HG03457 (cell line): ENCODE measurements around the gene IGF2R.
"Not testable (repeated sequence)": the region's sequence is repeated elsewhere in the genome, so short reads cannot be mapped to it uniquely, and the experiment has no call there.

Experiments used
- ATAC-seq: cut with Tn5 transposase; IDR thresholded peaks from one replicate; pipeline ENCODE4 v1.9.1; 2021; ENCODE audit warnings: moderate number of reproducible peaks; ENCODE audit not compliant: unreplicated experiment

Gene IGF2R

DNA sequence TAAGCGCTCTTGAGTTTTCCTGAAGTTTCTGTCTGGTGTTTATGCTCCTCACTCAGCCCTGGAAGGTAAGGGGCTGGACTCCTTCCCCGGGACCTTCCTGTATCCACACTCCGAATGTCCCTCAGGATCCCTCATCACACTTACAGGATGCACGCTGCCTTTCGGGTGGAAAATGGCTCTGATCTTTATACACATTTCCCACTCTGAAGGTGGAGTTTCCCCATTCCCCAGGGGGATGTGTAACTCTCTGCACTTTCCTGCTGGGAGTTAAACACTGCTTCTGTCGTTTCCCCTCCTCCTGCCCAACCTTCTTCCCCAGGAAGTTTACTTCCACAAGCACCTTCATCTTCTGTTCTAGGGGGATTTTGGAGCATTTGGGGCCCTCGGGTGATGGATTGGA lies 17.1 kb upstream of the IGF2R start:
- ATAC-seq = no peak

DNA sequence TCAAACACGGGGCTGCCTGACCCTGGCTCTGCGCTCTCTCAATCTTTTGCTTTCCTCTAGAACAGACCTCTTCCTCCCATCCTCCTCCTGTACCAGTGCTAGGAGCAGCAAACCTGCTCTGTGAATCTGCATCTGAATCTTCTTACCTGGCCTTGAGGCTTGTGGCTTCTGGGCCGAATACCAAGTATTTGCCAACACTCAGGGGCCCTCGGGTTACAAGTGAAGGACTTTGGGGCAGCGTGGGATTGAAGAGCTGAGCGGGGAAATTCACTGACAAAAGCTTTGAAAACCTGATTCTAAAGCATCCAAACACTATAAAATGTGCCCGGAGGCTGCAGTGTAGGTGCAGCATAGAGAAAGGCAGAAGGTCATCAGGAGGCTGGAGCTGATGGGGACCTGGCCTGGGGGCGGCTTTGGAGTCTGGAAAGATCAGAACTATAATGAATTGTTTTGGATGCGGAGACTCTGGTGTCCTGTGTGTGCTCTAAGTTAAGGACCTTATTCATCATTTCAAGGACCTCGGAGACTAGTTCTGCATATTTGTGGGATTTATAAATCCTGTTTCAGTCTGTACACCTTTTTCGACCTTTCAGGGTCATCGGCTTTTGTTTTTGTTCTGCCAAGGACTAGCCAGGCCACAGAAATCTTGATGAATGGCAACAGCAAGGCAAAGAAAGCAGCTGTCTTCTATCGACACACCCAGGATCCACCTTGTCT lies 16.4 kb upstream of the IGF2R start:
- no peak for ATAC-seq

DNA sequence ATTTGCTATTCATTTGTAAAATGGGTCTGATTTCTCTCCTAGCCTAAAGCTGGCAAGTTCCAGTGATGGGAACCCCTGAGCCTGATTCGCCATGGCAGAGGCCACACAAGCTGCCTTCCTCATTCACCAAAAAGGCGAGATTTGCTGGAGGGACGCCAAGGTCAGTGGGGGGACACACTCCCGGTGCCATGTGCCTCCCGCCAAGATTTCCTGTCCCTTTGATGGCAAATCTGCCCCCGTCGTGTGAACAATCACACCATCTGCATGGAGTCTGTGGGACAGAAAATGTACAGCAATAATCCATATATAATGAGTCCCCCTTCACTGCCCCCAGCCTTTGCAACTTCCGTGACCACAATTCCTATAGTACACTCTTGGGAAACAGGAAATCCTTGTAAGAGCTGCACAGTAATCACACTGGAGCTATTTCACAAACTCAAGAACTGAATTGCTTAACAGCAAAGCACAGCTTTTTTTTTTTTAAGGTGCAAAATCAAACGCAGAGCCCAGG lies 15.7 kb upstream of the IGF2R start:
- ATAC-seq = no peak

DNA sequence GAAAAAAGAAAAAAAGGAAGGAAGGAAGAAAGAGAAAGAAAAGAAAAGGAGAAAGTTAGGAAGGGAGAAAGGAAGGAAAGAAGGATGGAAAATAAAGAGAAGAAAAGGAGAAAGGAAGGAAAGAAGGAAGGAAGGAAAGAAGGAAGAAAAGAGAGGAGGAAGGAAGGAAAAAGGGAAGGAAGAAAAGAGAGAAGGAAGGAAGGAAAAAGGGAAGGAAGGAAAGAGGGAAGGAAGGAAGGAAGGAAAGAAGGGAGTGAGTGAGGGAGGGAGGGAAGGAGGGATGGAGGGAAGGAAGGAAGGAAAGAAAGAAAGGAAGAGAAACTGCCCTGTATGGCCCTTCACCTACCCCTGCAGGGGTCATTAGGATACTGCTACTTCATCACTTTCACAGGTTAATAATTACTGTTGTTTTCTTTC lies 12.9 kb upstream of the IGF2R start:
- ATAC-seq = no peak

DNA sequence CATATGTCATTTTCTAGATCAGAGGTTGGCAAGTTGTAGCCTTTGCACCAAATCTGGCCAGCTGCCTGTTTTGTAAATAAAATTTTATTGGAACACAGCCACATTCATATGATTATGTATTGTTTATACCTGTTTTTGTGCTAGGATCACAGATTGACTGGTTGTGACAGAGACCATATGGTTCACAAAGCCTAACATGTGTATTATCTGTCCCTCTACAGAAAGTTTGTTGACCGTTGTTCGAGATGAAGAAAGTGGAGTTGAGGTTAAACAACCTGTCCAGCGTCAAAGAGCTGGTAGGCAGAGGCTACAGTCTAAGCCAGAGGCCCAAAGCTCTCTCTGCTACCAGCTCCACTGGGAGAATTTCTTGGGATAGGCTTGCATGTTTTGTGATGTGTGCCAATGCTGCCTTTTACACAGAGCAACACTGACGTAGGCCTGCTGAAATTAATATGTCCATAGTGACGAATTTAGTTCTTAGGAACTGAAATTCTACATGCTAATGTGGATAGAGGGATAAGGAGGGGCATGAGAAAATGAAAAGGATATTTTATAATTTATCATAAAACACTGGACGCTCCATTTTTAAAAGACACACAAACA lies 11.7 kb upstream of the IGF2R start:
- ATAC-seq = no peak

DNA sequence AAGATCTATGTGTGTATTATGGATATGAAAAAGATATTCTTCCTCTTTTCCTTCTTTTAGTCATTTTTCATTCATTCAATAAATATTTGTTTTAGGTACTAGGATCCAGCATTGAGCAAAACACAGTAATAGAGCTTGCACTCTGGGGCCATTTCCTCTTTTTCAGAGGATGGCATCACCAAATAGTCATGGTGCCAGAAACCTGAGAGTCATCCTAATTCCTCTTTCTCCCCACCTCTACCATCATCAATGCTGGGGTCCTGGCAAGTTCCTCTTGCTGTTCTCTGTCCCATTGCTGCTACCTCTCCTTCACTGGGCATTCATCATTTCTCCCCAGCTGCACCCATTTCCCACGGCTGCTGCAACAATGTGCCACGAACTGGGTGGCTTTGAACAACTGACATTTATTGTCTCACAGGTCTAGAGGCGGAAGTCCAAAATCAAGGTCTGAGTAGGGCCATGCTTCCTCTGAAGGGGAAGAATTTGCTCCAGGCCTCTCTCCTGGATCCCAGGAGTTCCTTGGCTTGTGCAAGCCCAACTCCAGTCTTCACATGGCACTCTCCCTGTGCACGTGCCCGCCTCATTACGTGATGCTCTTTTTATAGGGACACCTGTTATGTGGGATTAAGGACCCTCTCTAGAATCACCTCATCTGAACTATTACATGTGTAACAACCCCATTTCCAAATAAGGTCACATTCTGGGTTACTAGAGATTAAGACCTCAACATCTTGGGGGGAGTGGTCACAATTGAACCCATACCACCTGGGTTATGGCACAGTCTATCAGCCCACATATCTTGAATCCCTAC lies 9.5 kb upstream of the IGF2R start:
- peak; percentile 53 for ATAC-seq

DNA sequence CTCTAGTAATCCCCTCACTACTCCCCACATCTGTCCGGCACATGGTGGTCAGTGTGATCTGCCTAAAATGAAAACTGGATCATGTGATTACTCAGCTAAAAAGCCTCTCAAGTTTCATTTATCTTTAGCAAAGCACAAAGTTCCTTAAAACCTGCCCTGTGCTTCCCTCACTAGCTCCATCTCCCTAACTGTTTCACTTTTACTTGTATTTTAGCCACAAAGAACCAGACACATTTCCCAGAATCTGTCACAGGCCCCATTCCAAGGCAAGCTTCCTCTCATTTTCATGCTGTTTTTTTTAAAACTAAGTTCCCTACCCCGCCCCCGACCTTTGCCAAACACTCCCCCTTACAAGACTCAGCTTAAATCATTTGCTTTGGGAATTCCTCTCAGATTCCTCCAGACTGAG lies 8.9 kb upstream of the IGF2R start:
- ATAC-seq = no peak

DNA sequence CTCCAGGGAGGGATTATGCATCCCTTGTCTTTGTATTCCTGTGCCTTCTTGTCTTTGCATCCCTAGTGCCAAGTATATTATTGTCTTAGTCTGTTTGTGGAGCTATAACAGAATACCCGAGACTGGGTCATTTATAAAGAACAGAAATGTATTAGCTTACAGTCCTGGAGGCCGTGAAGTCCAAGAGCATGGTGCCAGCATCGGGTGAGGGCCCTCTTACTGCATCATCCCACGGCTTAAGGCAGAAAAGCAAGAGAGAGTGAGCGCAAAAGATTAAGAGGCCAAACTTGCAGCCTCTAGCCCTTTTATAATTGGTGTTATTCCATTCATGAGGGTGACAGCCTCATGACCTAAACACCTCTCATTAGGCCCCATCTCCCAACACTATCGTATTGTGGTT lies 8.4 kb upstream of the IGF2R start:
- ATAC-seq = no peak

DNA sequence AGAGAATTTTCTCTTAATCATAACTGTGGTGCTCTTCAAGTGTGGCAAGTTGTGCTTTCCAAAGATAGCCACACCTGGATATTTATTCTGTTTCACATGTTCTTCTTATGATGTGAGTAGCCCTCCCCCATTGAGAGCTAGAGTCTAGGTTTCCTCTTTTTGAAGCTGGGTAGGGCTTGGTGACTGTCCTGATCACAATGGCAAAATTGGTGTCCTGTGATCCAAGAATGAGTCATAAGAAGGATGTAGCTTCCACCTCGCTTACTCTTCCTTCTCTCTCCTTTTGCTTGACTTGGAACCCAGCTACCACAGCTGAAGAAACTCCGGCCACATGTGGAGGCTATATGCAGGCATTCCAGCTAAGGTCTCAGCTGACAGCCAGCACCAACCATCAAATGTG lies 7.4 kb upstream of the IGF2R start:
- ATAC-seq = no peak

DNA sequence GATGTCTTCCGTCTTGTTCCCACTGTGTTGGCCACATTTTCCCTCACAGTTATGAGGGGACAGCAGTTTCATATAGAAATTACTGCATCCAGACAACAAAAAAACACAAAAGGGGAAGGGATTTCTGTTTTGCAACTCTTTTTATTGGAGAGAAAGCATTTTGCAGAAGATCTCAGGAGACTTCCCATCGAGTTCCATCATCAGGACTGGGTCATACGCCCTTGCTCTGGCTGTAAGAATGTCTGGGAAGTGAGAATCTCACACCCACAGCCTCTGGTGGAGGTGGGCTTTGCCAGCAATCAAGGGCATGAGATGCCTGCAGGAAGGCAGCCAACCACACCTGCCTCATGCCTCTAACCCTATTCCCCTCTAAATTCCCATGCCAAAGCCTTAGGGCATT lies 5.8 kb upstream of the IGF2R start:
- no peak for ATAC-seq

DNA sequence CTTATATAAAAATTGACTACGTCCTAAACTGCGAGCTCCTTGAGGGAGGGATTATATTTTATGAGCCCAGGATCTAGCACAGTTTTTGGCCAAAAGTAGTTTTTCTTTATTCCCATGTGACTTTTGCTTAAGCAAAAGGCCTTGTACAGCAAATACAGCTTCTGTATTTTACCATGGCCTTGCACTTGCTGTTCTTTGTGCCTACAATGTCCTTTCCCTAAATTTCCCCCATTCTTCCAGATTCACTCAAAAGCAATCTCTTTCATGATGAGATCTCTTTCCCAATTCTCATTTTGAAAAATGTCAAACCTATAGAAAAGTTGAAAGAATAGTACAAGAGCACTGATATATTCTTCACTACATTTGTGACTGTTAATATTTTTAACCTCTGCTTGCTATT lies 4.8 kb upstream of the IGF2R start:
- no peak for ATAC-seq

DNA sequence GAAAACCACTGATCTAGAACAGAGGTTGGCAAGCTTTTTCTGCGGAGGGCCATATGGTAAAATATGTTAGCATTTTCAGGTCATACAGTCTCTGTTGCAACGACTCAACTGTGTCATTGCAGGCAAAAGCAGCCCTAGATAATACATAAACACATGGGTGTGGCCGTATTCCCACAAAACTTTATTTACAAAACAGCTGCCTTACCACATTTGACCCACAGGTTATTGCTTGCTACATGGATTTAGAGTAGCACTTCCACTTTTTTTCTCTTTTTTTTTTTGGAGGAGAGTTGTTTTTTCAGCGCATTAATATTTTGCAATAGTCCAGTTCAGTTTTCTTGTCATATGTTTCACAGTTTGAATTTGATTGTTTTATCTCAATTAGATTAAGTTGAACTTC lies 2.5 kb upstream of the IGF2R start:
- no peak for ATAC-seq

DNA sequence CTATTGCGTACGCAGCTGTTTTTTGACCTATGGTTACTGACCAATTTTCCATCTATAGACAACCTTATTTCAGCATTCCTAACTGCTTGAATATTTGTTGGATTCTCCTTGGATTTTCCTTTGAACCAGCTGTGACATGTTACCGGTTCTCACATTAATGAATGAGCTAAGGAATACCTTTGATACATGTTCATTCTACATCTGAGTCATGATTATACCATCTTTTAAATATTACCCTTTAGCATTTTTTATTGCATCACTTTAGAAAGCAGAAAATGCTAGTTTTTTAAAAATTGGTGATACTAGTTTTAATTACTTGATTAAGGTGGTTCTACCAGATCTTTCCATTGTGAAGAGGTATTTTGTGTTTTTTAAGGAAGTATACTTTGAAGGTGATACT lies 1.9 kb upstream of the IGF2R start:
- no peak for ATAC-seq

DNA sequence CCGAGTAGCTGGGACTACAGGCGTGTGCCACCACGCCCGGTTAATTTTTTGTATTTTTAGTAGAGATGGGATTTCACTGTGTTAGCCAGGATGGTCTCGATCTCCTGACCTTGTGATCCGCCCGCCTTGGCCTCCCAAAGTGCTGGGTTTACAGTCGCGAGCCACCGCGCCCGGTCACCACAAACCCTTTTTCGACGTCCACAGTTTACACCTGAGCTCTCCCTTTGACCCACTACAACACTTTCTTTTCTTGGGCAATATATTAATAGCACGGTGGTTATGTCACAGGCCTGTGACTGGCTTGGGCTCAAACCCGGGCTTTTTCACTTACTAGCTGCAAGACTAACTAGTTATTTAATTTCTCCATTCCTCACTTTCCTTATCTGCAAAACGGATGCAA lies 1.3 kb upstream of the IGF2R start:
- ATAC-seq = not testable (repeated sequence)

DNA sequence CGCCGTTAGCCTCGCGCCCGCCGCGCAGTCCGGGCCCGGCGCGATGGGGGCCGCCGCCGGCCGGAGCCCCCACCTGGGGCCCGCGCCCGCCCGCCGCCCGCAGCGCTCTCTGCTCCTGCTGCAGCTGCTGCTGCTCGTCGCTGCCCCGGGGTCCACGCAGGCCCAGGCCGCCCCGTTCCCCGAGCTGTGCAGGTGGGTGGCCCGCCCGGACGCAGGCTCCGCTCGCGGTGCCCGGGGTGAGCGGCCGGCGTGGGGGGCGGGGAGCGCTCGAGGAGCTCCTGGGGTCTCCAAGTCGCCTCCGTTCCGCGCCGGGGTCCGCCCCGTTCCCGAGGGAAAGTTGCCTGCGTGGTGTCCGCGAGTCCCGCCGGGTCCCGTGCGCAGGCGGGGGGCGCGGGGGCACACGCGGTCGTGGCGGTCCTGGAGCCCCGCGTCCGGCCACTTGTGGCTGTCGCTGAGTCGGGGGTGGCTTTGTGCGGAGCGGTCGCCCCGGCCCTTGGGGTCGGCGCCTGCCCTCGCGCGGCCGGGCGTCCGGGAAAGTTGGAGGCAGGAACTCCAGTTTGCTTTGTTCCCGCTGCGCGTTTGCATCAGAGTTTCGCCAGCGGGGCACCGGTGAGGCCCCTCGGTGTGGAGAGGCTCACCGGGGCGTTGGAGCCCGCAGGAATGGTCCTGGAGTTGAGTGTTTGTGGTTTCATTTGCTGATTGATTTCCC lies 476 bp downstream of the IGF2R start:
- peak; percentile 25 for ATAC-seq

DNA sequence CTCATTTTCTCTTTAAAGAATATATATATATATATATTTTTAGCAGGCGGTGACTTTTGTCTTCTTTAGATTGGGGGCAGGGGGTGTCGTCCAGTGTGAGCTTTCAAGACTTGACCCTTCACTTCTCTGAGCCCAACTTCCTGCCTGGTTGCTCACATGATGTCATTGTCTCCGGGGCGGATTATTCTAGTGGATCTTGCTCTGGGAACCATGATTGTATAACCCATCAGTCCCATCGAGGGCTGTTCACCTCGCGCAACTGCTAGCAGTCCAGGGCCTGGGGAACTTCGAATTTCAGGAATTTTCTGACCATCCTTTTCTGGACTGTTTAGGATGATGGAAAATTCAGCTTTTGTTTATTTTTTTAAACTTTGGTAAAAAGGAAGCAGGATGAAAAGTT lies 1.0 kb downstream of the IGF2R start:
- peak; percentile 27 for ATAC-seq

DNA sequence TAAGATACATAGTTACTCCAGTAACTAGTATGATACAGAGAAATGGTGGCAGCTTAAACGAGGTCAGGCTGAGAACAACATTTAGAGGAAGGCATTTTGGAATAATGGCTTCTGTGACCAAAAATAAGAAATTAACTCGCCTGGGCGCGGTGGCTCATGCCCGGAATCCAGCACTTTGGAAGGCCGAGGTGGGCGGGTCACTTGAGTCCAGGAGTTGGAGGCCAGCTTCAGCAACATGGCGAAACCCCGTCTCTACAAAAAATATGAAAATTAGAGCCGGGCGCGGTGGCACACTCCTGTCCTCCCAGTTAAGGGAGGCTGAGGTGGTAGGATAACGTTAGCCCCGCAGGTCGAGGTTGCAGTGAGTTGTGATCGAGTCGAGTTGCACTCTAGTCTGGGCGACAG lies 1.8 kb downstream of the IGF2R start:
- ATAC-seq = no peak

DNA sequence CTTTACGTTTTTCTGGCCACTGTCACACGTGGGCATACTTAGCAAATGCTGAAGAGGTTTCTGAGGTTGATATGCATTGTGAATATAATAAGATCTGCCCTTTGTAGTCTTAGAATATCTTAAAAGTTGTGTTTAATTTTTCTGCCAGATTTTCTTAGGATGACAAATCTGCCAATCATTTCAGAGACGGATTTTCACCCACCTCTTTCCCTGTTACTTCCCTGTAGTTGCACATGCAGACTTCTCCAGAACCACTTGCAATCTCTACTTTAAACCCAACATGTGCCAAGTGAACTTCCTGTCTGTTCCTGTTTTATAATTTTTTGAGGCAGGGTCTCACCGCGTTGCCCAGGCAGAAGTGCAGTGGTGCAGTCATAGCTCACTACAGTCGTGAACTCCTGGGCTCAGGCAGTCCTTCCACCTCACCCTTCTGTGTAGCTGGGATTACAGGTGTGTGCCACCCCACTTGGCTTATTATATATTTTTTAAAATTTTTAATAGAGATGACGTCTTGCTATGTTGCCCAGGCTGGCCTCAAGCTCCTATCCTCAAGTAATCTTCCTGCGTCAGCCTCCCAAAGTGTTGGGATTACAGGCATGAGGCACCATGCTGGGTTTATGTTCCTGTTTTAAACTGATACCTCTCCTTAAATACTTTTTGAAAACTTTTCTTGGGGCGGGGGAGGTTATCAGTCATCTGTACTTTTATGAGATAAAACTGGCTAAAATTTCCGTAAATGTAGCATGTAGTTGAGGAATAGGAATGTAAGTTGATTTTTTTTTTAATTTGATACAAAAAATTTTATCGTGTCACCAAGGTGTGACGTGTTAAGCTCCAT lies 2.7 kb downstream of the IGF2R start:
- no peak for ATAC-seq

DNA sequence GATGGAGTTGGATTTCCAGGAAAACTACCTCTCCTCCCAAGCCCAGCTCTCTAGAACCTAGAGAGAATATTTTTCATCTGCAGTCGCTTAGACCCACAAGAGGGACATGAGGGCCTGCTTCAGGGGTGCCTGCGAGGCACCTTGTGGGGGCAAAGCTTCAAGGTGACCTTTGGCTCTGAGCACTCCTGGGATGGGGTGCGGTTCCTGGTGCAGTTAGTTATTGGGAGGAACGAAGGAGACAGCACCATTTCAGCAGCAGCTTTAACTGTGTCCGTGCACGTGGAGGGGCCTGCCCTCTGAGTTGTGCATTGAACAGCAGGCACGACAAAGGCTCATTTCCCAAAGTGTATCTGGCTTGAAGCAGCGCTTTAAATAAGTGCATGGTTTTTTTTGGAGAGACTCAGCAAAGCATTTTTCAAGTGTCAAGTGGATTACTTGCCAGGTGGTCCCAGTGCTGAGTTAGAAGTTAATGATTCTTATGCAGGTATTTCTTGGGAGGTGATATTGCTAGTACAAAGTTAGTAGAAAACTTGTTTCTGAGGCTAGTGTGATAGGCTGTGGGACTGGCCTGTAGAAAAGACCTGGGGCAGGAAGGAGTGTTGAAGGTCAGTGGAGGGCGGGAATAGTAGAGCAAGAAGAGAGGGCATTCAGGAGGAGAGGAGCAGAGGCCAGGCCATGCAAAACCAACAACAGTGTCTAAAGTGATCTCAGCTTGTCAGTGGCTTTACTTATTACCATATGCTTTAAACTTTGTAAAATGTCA lies 3.8 kb downstream of the IGF2R start:
- ATAC-seq = no peak

DNA sequence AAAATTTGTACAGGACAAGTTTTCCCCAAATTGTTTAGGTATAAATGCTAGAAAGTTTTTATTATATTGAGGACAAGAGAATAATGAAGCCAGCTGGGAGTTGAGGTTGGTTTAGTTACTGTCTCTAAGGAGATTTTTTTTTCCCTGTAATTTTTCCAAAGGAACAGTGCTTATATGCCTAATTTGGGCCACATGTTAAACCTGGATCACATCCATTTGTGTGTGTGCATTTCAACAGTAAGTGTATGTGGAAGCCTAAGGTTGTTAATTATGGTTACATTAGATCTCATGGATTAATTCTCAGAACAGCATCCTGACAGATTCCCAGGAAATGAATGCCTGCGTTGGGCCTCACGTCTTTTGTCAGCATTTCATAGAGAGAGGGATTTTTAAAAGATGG lies 4.5 kb downstream of the IGF2R start:
- no peak for ATAC-seq
